HEK293 (cell line): ENCODE results near the gene ZNF609.
A peak's percentile ranks its signal among the peaks of the same experiment; 100 is the strongest.

Experiments used
- CTCF ChIA-PET: fragments of 350-600 bp; formaldehyde crosslinking; extraction: SDS; loops from one replicate; lab custom pipeline; 2021; ENCODE audit warnings: antibody characterized with exemption; lab: Yijun Ruan, JAX
- POLR2A ChIA-PET: fragments of 300-600 bp; formaldehyde crosslinking; extraction: SDS; loops from one replicate; lab custom pipeline; 2020; ENCODE audit warnings: antibody characterized with exemption, inconsistent platforms; lab: Yijun Ruan, JAX
- H3K27ac ChIP-seq: fragments of 200-500 bp; sonication (Bioruptor generic); 2 replicates; pipeline ENCODE4 v1.5.1; 2014; ENCODE audit warnings: low read depth, low read length, control low read depth, inconsistent platforms; ENCODE audit errors: extremely low read depth
- H3K36me3 ChIP-seq, 2 experiments: fragments of 200-500 bp in 1 of 2; sonication (Bioruptor generic) in 1 of 2; 1 replicate in 1 of 2; 2 replicates in 1 of 2; pipeline ENCODE4 v1.5.1; 2014 to 2017; ENCODE audit warnings: inconsistent platforms in 2 of 2, low read length in 2 of 2; ENCODE audit not compliant: control insufficient read depth in 2 of 2, insufficient read depth in 1 of 2
- H3K4me1 ChIP-seq: fragments of 200-500 bp; sonication (Bioruptor generic); 2 replicates; pipeline ENCODE4 v1.5.1; 2014; ENCODE audit warnings: mild to moderate bottlenecking, low read length, inconsistent platforms; ENCODE audit not compliant: control insufficient read depth, insufficient read depth
- H3K4me3 ChIP-seq: 2 replicates; pipeline ENCODE4 v1.5.1; 2011; ENCODE audit warnings: low read depth, mild to moderate bottlenecking, control low read depth, low read length, moderate library complexity
- H3K9me3 ChIP-seq: fragments of 200-500 bp; sonication (Bioruptor generic); 2 replicates; pipeline ENCODE4 v1.5.1; 2014; ENCODE audit warnings: low read depth, low read length, inconsistent platforms; ENCODE audit not compliant: control insufficient read depth, insufficient read depth
- BCL11B ChIP-seq: fragments of 450-650 bp; formaldehyde crosslinking; IDR thresholded peaks from 2 replicates; pipeline ENCODE4 v1.5.1; 2016; ENCODE audit warnings: low read depth, missing biosample characterization, missing genetic modification characterization
- RBAK ChIP-seq: fragments of 450-650 bp; formaldehyde crosslinking; IDR thresholded peaks from 2 replicates; pipeline ENCODE4 v1.5.1; 2016; ENCODE audit warnings: missing biosample characterization, missing genetic modification characterization
- SP2 ChIP-seq: fragments of 450-650 bp; formaldehyde crosslinking; IDR thresholded peaks from 2 replicates; pipeline ENCODE4 v1.5.1; 2016; ENCODE audit warnings: missing biosample characterization, missing genetic modification characterization
- YY1 ChIP-seq: fragments of 450-650 bp; formaldehyde crosslinking; IDR thresholded peaks from 2 replicates; pipeline ENCODE4 v1.5.1; 2018; ENCODE audit warnings: missing biosample characterization, missing genetic modification characterization
- ZBTB21 ChIP-seq: fragments of 450-650 bp; formaldehyde crosslinking; IDR thresholded peaks from 2 replicates; pipeline ENCODE4 v1.5.1; 2017; ENCODE audit warnings: missing biosample characterization, missing genetic modification characterization
- ZFP3 ChIP-seq: fragments of 450-650 bp; formaldehyde crosslinking; IDR thresholded peaks from 2 replicates; pipeline ENCODE4 v1.5.1; 2016; ENCODE audit warnings: low read depth, missing biosample characterization, missing genetic modification characterization
- ZNF133 ChIP-seq: fragments of 450-650 bp; formaldehyde crosslinking; IDR thresholded peaks from 2 replicates; pipeline ENCODE4 v1.5.1; 2016; ENCODE audit warnings: missing biosample characterization, missing genetic modification characterization
- ZNF155 ChIP-seq: fragments of 450-650 bp; formaldehyde crosslinking; IDR thresholded peaks from 2 replicates; pipeline ENCODE4 v1.5.1; 2016; ENCODE audit warnings: missing biosample characterization, missing genetic modification characterization
- ZNF175 ChIP-seq: fragments of 450-650 bp; formaldehyde crosslinking; IDR thresholded peaks from 2 replicates; pipeline ENCODE4 v1.5.1; 2016; ENCODE audit warnings: missing biosample characterization, missing genetic modification characterization
- ZNF211 ChIP-seq: fragments of 450-650 bp; formaldehyde crosslinking; IDR thresholded peaks from 2 replicates; pipeline ENCODE4 v1.5.1; 2016; ENCODE audit warnings: low read depth, missing biosample characterization, missing genetic modification characterization
- ZNF239 ChIP-seq: fragments of 450-650 bp; formaldehyde crosslinking; IDR thresholded peaks from 2 replicates; pipeline ENCODE4 v1.5.1; 2016; ENCODE audit warnings: missing biosample characterization, missing genetic modification characterization
- ZNF311 ChIP-seq: fragments of 450-650 bp; formaldehyde crosslinking; IDR thresholded peaks from 2 replicates; pipeline ENCODE4 v1.5.1; 2017; ENCODE audit warnings: missing biosample characterization, missing genetic modification characterization, borderline replicate concordance
- ZNF433 ChIP-seq: fragments of 450-650 bp; formaldehyde crosslinking; IDR thresholded peaks from 2 replicates; pipeline ENCODE4 v1.5.1; 2016; ENCODE audit warnings: missing biosample characterization, missing genetic modification characterization, low read depth
- ZNF473 ChIP-seq: fragments of 450-650 bp; formaldehyde crosslinking; IDR thresholded peaks from 2 replicates; pipeline ENCODE4 v1.5.1; 2017; ENCODE audit warnings: missing biosample characterization, missing genetic modification characterization
- ZNF658 ChIP-seq: fragments of 450-650 bp; formaldehyde crosslinking; IDR thresholded peaks from 2 replicates; pipeline ENCODE4; 2016; ENCODE audit warnings: missing biosample characterization, missing genetic modification characterization
- ZNF670 ChIP-seq: fragments of 450-650 bp; formaldehyde crosslinking; IDR thresholded peaks from 2 replicates; pipeline ENCODE4 v1.5.1; 2016; ENCODE audit warnings: missing biosample characterization, missing genetic modification characterization, low read depth
- ZNF777 ChIP-seq: fragments of 450-650 bp; formaldehyde crosslinking; IDR thresholded peaks from 2 replicates; pipeline ENCODE4 v1.5.1; 2017; ENCODE audit warnings: missing biosample characterization, missing genetic modification characterization, borderline replicate concordance
- TF ChIP-seq, protein P1 (sequence below): fragments of 450-650 bp; formaldehyde crosslinking; IDR thresholded peaks from 2 replicates; pipeline ENCODE4 v1.5.1; 2016; ENCODE audit warnings: missing biosample characterization, missing genetic modification characterization
- TF ChIP-seq, protein P2 (sequence below): fragments of 450-650 bp; formaldehyde crosslinking; IDR thresholded peaks from 2 replicates; pipeline ENCODE4 v1.5.1; 2016; ENCODE audit warnings: missing biosample characterization, missing genetic modification characterization
- TF ChIP-seq, protein P3 (sequence below): fragments of 450-650 bp; formaldehyde crosslinking; IDR thresholded peaks from 2 replicates; pipeline ENCODE4 v1.5.1; 2017; ENCODE audit warnings: missing biosample characterization, missing genetic modification characterization
- TF ChIP-seq, protein P4 (sequence below): fragments of 450-650 bp; formaldehyde crosslinking; IDR thresholded peaks from 2 replicates; pipeline ENCODE4 v1.5.1; 2016; ENCODE audit warnings: missing biosample characterization, missing genetic modification characterization
- TF ChIP-seq, protein P5 (sequence below): fragments of 450-650 bp; formaldehyde crosslinking; IDR thresholded peaks from 2 replicates; pipeline ENCODE4 v1.5.1; 2016; ENCODE audit warnings: missing biosample characterization, missing genetic modification characterization
- TF ChIP-seq, protein P6 (sequence below): IDR thresholded peaks from 2 replicates; pipeline ENCODE4 v1.6.1; 2011; ENCODE audit warnings: mild to moderate bottlenecking, low read depth, low read length, borderline replicate concordance
- TF ChIP-seq, protein P7 (sequence below): fragments of 450-650 bp; formaldehyde crosslinking; IDR thresholded peaks from 2 replicates; pipeline ENCODE4 v1.5.1; 2016; ENCODE audit warnings: missing biosample characterization, missing genetic modification characterization

ZNF609 gene

DNA sequence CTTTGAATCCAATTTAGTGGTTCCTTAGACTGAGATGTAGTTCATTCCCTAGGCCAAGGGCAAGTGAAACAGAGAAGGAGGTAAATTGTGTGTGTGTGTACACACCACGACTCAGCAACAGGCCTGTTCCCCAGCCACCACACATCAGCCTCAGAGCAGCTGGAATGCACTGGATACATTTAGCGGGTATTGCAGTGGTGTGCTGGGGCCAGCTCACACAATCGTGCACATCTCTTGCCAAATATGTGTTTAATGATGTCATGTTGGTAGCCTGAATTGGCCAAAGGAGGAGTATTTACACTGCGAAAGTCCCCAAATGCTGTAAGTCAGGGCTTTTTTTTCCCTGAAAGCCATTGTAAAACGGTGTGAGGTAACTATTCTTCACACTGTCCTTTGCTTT lies 232.8 kb downstream of the ZNF609 start (continued):
- TF ChIP-seq, protein P1, sequence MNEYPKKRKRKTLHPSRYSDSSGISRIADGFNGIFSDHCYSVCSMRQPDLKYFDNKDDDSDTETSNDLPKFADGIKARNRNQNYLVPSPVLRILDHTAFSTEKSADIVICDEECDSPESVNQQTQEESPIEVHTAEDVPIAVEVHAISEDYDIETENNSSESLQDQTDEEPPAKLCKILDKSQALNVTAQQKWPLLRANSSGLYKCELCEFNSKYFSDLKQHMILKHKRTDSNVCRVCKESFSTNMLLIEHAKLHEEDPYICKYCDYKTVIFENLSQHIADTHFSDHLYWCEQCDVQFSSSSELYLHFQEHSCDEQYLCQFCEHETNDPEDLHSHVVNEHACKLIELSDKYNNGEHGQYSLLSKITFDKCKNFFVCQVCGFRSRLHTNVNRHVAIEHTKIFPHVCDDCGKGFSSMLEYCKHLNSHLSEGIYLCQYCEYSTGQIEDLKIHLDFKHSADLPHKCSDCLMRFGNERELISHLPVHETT = no peak
- TF ChIP-seq ZFP3 (tag by site-specific recombination) (no peak), ZNF473 (tag by site-specific recombination) (no peak), BCL11B (no peak), ZNF311 (tag by site-specific recombination) (no peak), ZNF670 (no peak), YY1 (tag by site-specific recombination) (no peak), ZNF155 (tag by site-specific recombination) (no peak), ZBTB21 (tag by site-specific recombination) (0 out of 2 replicates have a peak, but pooled peaks have one; percentile 22), ZNF175 (tag by site-specific recombination) (no peak)
- TF ChIP-seq, protein P2, sequence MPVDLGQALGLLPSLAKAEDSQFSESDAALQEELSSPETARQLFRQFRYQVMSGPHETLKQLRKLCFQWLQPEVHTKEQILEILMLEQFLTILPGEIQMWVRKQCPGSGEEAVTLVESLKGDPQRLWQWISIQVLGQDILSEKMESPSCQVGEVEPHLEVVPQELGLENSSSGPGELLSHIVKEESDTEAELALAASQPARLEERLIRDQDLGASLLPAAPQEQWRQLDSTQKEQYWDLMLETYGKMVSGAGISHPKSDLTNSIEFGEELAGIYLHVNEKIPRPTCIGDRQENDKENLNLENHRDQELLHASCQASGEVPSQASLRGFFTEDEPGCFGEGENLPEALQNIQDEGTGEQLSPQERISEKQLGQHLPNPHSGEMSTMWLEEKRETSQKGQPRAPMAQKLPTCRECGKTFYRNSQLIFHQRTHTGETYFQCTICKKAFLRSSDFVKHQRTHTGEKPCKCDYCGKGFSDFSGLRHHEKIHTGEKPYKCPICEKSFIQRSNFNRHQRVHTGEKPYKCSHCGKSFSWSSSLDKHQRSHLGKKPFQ (tag by site-specific recombination) = peak; percentile 71
- TF ChIP-seq, protein P3, sequence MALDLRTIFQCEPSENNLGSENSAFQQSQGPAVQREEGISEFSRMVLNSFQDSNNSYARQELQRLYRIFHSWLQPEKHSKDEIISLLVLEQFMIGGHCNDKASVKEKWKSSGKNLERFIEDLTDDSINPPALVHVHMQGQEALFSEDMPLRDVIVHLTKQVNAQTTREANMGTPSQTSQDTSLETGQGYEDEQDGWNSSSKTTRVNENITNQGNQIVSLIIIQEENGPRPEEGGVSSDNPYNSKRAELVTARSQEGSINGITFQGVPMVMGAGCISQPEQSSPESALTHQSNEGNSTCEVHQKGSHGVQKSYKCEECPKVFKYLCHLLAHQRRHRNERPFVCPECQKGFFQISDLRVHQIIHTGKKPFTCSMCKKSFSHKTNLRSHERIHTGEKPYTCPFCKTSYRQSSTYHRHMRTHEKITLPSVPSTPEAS (tag by site-specific recombination) = peak; percentile 66

DNA sequence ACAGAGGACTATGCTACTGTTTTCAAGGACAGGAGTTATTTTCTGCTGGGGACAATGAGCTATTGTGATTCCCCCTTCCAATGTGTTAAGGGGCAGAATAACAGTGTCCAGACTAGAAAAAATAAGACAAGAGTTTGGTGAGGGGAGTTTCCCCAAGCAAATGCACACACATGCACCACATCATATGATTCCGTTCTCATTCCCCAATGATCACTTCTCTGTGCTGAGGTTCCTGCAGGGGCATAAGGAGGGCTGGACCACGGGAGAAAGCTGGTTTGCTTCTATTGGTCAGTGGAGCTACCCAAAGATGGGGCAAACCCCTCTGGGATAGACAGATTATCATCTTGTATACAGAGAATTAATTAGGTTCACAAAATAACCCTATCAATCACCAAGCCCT lies 234.4 kb downstream of the ZNF609 start:
- Histone ChIP-seq H3K4me1 (peaks cover 8% of the 10 kb centered on the region), H3K36me3 (peaks cover 5 to 51% of the 10 kb centered on the region in 2 experiments)
- TF ChIP-seq, protein P4, sequence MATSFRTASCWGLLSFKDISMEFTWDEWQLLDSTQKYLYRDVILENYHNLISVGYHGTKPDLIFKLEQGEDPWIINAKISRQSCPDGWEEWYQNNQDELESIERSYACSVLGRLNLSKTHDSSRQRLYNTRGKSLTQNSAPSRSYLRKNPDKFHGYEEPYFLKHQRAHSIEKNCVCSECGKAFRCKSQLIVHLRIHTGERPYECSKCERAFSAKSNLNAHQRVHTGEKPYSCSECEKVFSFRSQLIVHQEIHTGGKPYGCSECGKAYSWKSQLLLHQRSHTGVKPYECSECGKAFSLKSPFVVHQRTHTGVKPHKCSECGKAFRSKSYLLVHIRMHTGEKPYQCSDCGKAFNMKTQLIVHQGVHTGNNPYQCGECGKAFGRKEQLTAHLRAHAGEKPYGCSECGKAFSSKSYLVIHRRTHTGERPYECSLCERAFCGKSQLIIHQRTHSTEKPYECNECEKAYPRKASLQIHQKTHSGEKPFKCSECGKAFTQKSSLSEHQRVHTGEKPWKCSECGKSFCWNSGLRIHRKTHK (tag by site-specific recombination) = no peak
- TF ChIP-seq ZNF658 (tag by site-specific recombination) (no peak), ZNF777 (no peak), ZNF239 (tag by site-specific recombination) (no peak), RBAK (tag by site-specific recombination) (no peak), ZNF211 (tag by site-specific recombination) (no peak), ZNF133 (tag by site-specific recombination) (no peak), SP2 (tag by site-specific recombination) (no peak), ZNF433 (tag by site-specific recombination) (no peak)
- TF ChIP-seq, protein P5, sequence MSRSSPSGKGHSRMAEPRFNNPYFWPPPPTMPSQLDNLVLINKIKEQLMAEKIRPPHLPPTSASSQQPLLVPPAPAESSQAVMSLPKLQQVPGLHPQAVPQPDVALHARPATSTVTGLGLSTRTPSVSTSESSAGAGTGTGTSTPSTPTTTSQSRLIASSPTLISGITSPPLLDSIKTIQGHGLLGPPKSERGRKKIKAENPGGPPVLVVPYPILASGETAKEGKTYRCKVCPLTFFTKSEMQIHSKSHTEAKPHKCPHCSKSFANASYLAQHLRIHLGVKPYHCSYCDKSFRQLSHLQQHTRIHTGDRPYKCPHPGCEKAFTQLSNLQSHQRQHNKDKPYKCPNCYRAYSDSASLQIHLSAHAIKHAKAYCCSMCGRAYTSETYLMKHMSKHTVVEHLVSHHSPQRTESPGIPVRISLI = no peak
- TF ChIP-seq, protein P6, sequence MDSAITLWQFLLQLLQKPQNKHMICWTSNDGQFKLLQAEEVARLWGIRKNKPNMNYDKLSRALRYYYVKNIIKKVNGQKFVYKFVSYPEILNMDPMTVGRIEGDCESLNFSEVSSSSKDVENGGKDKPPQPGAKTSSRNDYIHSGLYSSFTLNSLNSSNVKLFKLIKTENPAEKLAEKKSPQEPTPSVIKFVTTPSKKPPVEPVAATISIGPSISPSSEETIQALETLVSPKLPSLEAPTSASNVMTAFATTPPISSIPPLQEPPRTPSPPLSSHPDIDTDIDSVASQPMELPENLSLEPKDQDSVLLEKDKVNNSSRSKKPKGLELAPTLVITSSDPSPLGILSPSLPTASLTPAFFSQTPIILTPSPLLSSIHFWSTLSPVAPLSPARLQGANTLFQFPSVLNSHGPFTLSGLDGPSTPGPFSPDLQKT = no peak
- TF ChIP-seq, protein P7, sequence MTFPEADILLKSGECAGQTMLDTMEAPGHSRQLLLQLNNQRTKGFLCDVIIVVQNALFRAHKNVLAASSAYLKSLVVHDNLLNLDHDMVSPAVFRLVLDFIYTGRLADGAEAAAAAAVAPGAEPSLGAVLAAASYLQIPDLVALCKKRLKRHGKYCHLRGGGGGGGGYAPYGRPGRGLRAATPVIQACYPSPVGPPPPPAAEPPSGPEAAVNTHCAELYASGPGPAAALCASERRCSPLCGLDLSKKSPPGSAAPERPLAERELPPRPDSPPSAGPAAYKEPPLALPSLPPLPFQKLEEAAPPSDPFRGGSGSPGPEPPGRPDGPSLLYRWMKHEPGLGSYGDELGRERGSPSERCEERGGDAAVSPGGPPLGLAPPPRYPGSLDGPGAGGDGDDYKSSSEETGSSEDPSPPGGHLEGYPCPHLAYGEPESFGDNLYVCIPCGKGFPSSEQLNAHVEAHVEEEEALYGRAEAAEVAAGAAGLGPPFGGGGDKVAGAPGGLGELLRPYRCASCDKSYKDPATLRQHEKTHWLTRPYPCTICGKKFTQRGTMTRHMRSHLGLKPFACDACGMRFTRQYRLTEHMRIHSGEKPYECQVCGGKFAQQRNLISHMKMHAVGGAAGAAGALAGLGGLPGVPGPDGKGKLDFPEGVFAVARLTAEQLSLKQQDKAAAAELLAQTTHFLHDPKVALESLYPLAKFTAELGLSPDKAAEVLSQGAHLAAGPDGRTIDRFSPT = no peak
- TF ChIP-seq, all 188 proteins: peak for 0
- no peak overlapping the region for H3K4me3 ChIP-seq
- no peaks in the 10 kb centered on the region for H3K9me3 ChIP-seq
- H3K27ac ChIP-seq = no peak overlapping the region
- ChIA-PET POLR2A (no interaction called here), CTCF (interaction anchor here (0.8 to 2.5 kb wide), 2 partner anchors 27 to 33 kb away, joined by 3 to 13 read pairs; no protein-coding TSS in a partner anchor)
